Neural progenitor cell (in vitro differentiated cells): ENCODE results near the gene RIC1. TPM values are rescaled to one million over a fixed set of nuclear protein-coding genes. Genes with fewer than 3 reads are reported as not detected.

Experiments
- DNase-seq: peaks from one replicate; pipeline ENCODE4 v3.0.0-alpha.2; 2016; ENCODE audit warnings: low spot score
- H2AFZ ChIP-seq: fragments of 200-600 bp; sonication (generic); replicated peaks from 2 replicates; pipeline ENCODE4 v1.6.1; 2016; ENCODE audit warnings: antibody characterized with exemption
- H3F3A ChIP-seq: fragments of 200-600 bp; sonication (generic); 2 replicates; pipeline ENCODE4 v1.6.1; 2016; ENCODE audit warnings: antibody characterized with exemption, low read depth
- H3K27ac ChIP-seq: fragments of 200-600 bp; sonication (generic); 2 replicates; pipeline ENCODE4 v1.5.1; 2016; ENCODE audit warnings: mild to moderate bottlenecking
- H3K27me3 ChIP-seq: fragments of 200-600 bp; sonication (generic); 2 replicates; pipeline ENCODE4 v1.6.1; 2016; ENCODE audit warnings: mild to moderate bottlenecking, moderate library complexity
- H3K36me3 ChIP-seq: fragments of 200-600 bp; sonication (generic); 2 replicates; pipeline ENCODE4 v1.5.1; 2016
- H3K4me1 ChIP-seq: fragments of 200-600 bp; sonication (generic); 2 replicates; pipeline ENCODE4 v1.6.1; 2016; ENCODE audit warnings: mixed run types
- H3K4me2 ChIP-seq: fragments of 200-600 bp; sonication (generic); 2 replicates; pipeline ENCODE4 v1.6.1; 2016
- H3K4me3 ChIP-seq: fragments of 200-600 bp; sonication (generic); 2 replicates; pipeline ENCODE4 v1.5.1; 2016
- H3K79me2 ChIP-seq: fragments of 200-600 bp; sonication (generic); 2 replicates; pipeline ENCODE4 v1.6.1; 2016; ENCODE audit warnings: low read depth
- H3K9ac ChIP-seq: fragments of 200-600 bp; sonication (generic); 2 replicates; pipeline ENCODE4 v1.6.1; 2016
- H3K9me3 ChIP-seq: fragments of 200-600 bp; sonication (generic); 2 replicates; pipeline ENCODE4 v1.5.1; 2016; ENCODE audit warnings: low read depth
- H4K20me1 ChIP-seq: fragments of 200-600 bp; sonication (generic); 2 replicates; pipeline ENCODE4 v1.6.1; 2016; ENCODE audit warnings: low read depth
- H3K27ac Mint-ChIP-seq: 3 replicates; pipeline ENCODE4 v1.8.0; 2021; ENCODE audit warnings: mixed read lengths
- H3K27me3 Mint-ChIP-seq: 2 replicates; pipeline ENCODE4 v1.8.0; 2022; ENCODE audit warnings: low read depth, mild to moderate bottlenecking, inconsistent platforms, moderate library complexity, mixed read lengths; ENCODE audit not compliant: insufficient read depth
- H3K36me3 Mint-ChIP-seq: 3 replicates; pipeline ENCODE4 v1.8.0; 2021; ENCODE audit warnings: mixed read lengths
- H3K4me1 Mint-ChIP-seq: 3 replicates; pipeline ENCODE4 v1.8.0; 2021; ENCODE audit warnings: mixed read lengths
- H3K4me3 Mint-ChIP-seq: 3 replicates; pipeline ENCODE4 v1.8.0; 2021; ENCODE audit warnings: mild to moderate bottlenecking, moderate library complexity, mixed read lengths
- H3K9me3 Mint-ChIP-seq: 3 replicates; pipeline ENCODE4 v1.8.0; 2020; ENCODE audit warnings: mixed read lengths
- CTCF ChIP-seq: fragments of 200-600 bp; sonication (generic); IDR thresholded peaks from 2 replicates; pipeline ENCODE4 v1.5.1; 2017; ENCODE audit warnings: antibody characterized with exemption, mild to moderate bottlenecking
- EZH2 ChIP-seq: fragments of 200-600 bp; sonication (generic); IDR thresholded peaks from 2 replicates; pipeline ENCODE4 v1.6.1; 2017; ENCODE audit warnings: antibody characterized with exemption, mild to moderate bottlenecking, moderate library complexity
- EZH2phosphoT487 ChIP-seq: fragments of 200-600 bp; sonication (generic); IDR thresholded peaks from 2 replicates; pipeline ENCODE4 v1.6.1; 2017; ENCODE audit warnings: antibody characterized with exemption
- total RNA-seq: library from RNA; depleted of rRNA; stranded (reverse); fragments of >200 nt; gene quantifications from 2 replicates; pipeline ENCODE4 v1.2.3, GENCODE V29; 2015; ENCODE audit warnings: low replicate concordance

Gene RIC1
- total RNA-seq, 1 donor from 2014 or later: 31.9 TPM

- Histone ChIP-seq H3K27ac (no peak overlapping the region), H3K36me3 (no peaks in the 10 kb centered on the region), H4K20me1 (no peaks in the 10 kb centered on the region), H3K9ac (no peak overlapping the region), H3K4me3 (no peak overlapping the region), H3F3A (no peaks in the 10 kb centered on the region), H3K4me1 (no peaks in the 10 kb centered on the region), H3K4me2 (no peak overlapping the region), H3K79me2 (no peaks in the 10 kb centered on the region), H3K27me3 (no peaks in the 10 kb centered on the region), H2AFZ (no peak overlapping the region), H3K9me3 (no peaks in the 10 kb centered on the region)
- no peak overlapping the region for H3K4me3 Mint-ChIP-seq
- TF ChIP-seq CTCF: no peak
- no peak for TF ChIP-seq EZH2phosphoT487
- TF ChIP-seq EZH2: no peak
- DNase-seq: no peak
- H3K27ac Mint-ChIP-seq: no peak overlapping the region
- H3K9me3 Mint-ChIP-seq: no peaks in the 10 kb centered on the region
- H3K36me3 Mint-ChIP-seq: no peaks in the 10 kb centered on the region
- H3K4me1 Mint-ChIP-seq: peaks cover 3% of the 10 kb centered on the region
- H3K27me3 Mint-ChIP-seq: peaks cover 6% of the 10 kb centered on the region
Measured at GRCh38 chr9:5592904-5593303, 36.0 kb upstream of the RIC1 start.

GRCh38 chr9:5593904-5594303 lies 35.0 kb upstream of the RIC1 start:
- Mint-ChIP-seq H3K9me3 (no peaks in the 10 kb centered on the region), H3K4me1 (peaks cover 3% of the 10 kb centered on the region), H3K27me3 (peaks cover 6% of the 10 kb centered on the region), H3K27ac (no peak overlapping the region), H3K4me3 (no peak overlapping the region), H3K36me3 (no peaks in the 10 kb centered on the region)
- H3K79me2 ChIP-seq: no peaks in the 10 kb centered on the region
- DNase-seq: no peak
- no peaks in the 10 kb centered on the region for H3K4me1 ChIP-seq
- no peak overlapping the region for H2AFZ ChIP-seq
- H3K9me3 ChIP-seq: no peaks in the 10 kb centered on the region
- no peak for TF ChIP-seq EZH2
- H3K36me3 ChIP-seq: no peaks in the 10 kb centered on the region
- H3F3A ChIP-seq: no peaks in the 10 kb centered on the region
- no peak overlapping the region for H3K27ac ChIP-seq
- no peak overlapping the region for H3K9ac ChIP-seq
- H3K27me3 ChIP-seq: no peaks in the 10 kb centered on the region
- H4K20me1 ChIP-seq: no peaks in the 10 kb centered on the region
- H3K4me2 ChIP-seq: no peak overlapping the region
- H3K4me3 ChIP-seq: no peak overlapping the region

- Histone ChIP-seq H3K36me3 (no peaks in the 10 kb centered on the region), H3K9ac (no peak overlapping the region), H3K4me3 (no peak overlapping the region), H3K79me2 (no peaks in the 10 kb centered on the region), H3K4me2 (no peak overlapping the region), H2AFZ (no peak overlapping the region), H3K9me3 (no peaks in the 10 kb centered on the region), H3K4me1 (no peaks in the 10 kb centered on the region), H3K27me3 (no peaks in the 10 kb centered on the region), H4K20me1 (no peaks in the 10 kb centered on the region), H3F3A (no peaks in the 10 kb centered on the region), H3K27ac (no peak overlapping the region)
- Mint-ChIP-seq H3K27ac (no peak overlapping the region), H3K4me1 (no peaks in the 10 kb centered on the region), H3K4me3 (no peak overlapping the region), H3K27me3 (peaks cover 6% of the 10 kb centered on the region), H3K9me3 (no peaks in the 10 kb centered on the region), H3K36me3 (no peaks in the 10 kb centered on the region)
- DNase-seq: no peak
- no peak for TF ChIP-seq EZH2phosphoT487
- TF ChIP-seq EZH2: no peak
- TF ChIP-seq CTCF: no peak
Measured at GRCh38 chr9:5596173-5596572, 32.7 kb upstream of the RIC1 start.

GRCh38 chr9:5608298-5609225 lies 20.3 kb upstream of the RIC1 start:
- H3K4me2 ChIP-seq: no peak overlapping the region
- H3K4me1 ChIP-seq: no peaks in the 10 kb centered on the region
- H3K9me3 Mint-ChIP-seq: peaks cover 5% of the 10 kb centered on the region
- no peak overlapping the region for H3K27ac ChIP-seq
- no peak overlapping the region for H3K4me3 Mint-ChIP-seq
- no peaks in the 10 kb centered on the region for H3K27me3 Mint-ChIP-seq
- no peak overlapping the region for H2AFZ ChIP-seq
- no peak for DNase-seq
- no peaks in the 10 kb centered on the region for H3K9me3 ChIP-seq
- no peaks in the 10 kb centered on the region for H3K27me3 ChIP-seq
- H3K79me2 ChIP-seq: no peaks in the 10 kb centered on the region
- H3K27ac Mint-ChIP-seq: no peak overlapping the region
- H3F3A ChIP-seq: no peaks in the 10 kb centered on the region
- H3K36me3 Mint-ChIP-seq: peaks cover 2% of the 10 kb centered on the region
- no peak for TF ChIP-seq EZH2
- TF ChIP-seq CTCF: no peak
- TF ChIP-seq EZH2phosphoT487: no peak
- H3K4me1 Mint-ChIP-seq: no peaks in the 10 kb centered on the region
- H3K36me3 ChIP-seq: no peaks in the 10 kb centered on the region
- no peak overlapping the region for H3K4me3 ChIP-seq
- H4K20me1 ChIP-seq: no peaks in the 10 kb centered on the region
- no peak overlapping the region for H3K9ac ChIP-seq
